Stimulated activated CD4-positive, alpha-beta T cell treated with anti-CD3 and anti-CD28 coated beads, Interleukin-12 subunit alpha, Interleukin-12 subunit beta, amount 100 ng/mL, for 48 hours (primary cell): ENCODE data around the gene SSTR5.

Experiments used
- DNase-seq, 3 donors: peaks; one replicate each; pipeline ENCODE4 v3.0.0-alpha.2; 2020; ENCODE audit warnings: low read depth in 2 of 3, low spot score in 1 of 3

The SSTR5 gene

DNA sequence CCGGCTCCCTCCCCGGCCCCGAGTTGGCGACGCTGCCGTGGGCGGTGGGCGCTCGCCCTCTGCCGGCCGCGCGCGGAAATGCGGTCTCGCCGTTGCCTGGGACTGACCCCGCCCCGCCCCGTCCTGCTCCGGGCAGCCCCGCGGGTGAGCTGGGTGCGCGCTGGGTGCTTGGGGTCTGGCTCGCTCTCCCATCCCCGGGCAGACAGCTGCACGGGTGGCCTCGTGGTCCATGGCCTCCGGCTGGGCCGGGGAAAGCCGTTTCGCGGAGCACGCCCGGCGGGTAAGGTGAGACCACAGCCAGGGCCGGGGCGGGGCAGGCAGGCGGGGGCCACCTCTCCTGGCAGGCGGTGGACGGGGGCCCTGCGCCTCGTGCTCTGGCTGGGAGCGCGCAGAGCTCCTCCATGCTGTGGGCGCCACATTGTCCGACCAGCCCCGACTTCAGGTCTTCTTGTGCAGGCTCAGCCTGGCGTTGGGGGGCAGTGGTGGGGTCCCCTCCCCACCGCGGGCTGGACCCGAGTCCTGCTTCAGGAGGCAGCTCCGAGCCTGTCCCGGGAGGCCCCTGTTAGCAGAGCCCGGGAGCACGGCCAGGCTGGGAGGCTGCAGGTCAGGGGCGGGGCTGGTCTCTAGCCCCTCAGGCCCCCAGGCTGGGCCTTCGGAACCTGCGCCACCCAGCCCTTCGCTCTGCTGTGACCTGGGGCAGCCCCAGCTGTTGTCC is 30.5 kb downstream of the SSTR5 start:
- DNase-seq, result peak; percentile 33 to 58 (median 56)

DNA sequence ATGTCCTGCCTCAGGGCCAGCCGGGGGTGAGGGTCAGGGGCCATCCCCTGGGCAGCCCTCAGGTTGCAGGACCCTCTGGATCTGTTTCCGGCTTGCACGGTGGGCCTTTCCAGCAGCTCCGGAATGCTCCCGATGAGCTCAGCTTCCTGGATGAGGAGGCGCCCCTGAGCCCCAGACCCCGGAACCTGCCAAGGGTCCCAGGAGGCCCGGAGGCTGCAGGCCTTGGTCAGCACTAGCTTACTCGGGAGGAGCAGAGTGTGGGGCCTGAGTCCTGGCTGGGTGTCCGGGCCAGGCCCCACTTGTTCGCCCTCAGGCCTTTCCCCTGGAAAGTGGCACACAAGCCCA is 31.1 kb downstream of the SSTR5 start:
- no peak for DNase-seq

DNA sequence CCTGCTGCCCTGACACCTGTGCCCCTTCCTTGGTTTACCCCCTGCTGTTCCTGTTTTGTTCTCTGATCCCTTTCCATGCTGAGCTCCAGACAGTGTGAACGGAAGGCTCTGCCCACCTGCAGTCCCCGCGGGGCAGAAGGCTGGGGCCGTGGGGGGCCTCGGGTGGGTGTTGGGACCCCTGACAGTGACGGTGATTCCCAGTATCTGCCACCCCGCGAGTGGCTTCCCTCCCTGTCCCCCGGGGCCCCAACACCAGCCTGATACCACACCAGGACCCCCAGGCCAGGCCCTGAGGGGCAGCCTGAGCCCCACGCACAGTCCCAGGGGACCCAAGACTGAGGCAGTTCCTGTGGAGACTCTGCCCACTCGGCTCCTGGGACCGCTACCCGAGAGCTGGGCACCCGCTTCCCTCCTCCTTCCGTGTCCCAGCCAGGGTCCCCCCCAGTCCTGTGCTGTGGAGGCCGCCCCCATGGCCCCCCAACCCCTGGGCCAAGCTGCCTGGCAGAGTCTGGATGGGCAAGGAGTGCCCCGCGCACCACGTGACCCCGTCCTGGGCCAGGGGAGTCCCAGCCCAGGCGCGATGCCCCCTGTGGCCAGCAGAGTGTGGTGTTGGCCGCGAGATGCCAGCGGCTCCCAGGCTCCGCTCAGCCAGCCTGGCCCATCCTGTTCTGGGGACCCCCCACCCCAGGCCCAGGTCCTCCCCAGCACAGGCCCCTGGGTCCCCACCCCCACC is 33.5 kb downstream of the SSTR5 start:
- DNase-seq, result peak; percentile 8 to 39 (median 23)

DNA sequence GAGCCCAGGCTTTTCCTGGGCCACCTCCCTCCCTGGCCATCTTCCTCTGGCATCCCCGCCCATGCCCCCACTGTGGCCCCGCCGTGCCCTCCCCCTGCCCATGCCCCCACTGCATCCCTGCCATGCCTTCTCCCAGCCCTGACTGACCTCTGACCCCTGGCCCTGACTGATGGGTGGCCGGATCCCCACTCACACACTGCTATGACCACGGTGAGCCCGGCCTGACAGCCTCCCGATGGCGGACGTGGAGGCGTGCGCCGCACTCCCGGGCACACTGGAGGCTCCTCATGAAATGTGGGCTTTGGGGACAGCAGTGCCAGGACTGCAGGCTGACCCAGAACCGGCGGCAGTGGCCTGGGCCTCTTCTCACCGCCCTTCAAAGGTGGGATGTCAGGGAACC is 34.1 kb downstream of the SSTR5 start:
- DNase-seq, result no peak

DNA sequence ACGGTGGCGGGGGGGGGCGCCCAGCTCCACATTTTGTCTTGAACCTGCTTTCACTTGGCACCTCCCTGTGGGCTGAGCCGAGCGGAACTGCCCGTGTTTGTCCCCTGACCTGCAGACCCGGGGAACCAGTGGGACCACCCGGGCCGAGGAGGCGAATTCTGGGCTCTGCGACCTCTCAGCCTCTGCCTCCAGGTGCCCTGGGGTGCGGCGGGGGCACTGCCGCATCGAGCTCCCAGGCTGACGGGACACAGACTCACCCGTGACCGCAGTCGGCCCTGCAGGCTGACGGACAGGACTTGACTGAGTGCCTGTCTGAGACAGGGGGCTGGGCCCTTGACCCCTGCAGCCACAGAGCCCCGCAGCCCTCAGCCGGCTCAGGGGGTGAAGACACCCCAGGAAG is 34.6 kb downstream of the SSTR5 start:
- no peak for DNase-seq

DNA sequence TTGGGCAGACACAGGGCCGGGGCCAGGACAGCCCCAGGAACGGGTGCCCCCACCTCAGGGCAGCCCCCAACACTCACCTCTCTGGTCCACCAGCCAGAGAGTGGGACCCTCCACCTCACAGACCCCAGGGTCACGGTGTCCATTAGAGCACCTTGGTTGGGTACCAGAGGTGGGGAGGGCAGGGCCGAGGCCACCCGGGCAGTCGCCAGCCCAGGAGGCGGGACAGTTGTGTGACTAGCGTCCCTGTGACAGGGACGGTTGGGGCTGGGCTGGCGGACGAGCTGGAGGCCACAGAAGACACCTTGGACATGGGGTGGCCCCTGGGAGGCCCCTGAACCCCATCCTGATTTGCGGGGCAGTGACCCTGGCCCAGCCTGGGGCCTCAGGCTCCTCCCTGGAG is 35.2 kb downstream of the SSTR5 start:
- no peak for DNase-seq

DNA sequence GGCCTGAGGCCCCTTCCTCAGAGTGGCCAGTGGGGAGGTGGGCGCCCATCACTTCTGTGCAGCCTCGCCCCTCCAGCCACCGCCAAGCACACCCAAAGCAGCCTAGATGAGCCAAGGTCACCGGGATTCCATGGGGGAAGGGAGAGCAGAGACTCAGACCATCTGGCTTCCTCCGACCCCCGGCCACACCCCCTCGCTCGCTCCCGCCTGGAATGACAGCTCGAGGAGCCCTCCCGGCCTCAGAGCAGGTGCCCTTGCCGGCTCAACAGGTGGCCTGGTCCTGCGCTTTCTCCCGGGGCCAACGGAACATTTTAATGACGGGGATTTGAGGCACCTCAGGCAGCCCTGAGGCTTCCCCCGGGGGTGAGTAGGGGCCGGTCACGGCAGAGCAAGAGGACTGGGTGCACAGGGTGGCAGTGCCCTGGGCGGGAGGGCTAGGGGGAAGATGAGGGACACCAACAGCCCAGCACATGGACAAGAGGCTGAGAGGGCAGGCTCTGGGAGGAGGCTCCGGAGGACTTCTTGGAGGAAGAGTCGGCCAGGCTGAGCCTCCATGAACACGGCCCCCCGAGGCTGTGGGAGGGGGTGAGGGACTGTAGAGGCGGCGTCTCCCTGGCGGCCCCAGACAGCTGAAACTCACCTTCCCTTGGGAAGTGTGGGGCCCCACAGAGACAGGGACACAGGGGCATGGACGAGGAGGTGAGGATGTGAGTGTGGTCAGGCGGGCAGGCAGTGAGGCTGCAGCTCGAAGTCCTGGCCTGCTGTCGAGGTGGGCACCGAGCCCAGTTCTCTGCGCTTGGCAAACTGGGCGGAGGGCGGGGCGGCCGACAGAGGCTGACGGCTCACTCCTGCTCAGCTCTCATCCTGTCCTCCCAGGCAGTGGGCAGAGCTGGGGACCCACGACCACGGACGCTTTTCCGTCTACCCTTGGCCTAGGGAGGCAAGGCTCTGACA is 36.0 kb downstream of the SSTR5 start:
- no peak for DNase-seq

DNA sequence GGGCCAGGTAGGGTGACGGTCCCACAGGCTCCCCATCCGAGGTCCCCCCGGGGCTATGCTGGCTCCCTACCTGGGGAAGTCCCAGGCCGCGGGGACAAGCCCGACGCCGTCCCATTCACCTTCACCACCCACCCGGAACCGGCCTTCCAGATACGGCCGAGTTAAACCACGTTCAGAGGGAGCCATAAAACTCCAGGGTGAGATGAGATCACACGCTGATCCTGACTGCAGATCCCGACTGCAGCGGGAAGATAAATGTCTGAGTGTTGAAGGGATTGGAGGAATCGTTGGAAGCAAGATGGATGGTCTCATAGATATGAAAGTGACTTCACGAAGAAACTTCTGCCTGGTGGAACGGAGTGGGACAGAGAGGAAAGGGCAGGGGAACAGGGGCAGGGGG is 37.1 kb downstream of the SSTR5 start:
- DNase-seq, result no peak

DNA sequence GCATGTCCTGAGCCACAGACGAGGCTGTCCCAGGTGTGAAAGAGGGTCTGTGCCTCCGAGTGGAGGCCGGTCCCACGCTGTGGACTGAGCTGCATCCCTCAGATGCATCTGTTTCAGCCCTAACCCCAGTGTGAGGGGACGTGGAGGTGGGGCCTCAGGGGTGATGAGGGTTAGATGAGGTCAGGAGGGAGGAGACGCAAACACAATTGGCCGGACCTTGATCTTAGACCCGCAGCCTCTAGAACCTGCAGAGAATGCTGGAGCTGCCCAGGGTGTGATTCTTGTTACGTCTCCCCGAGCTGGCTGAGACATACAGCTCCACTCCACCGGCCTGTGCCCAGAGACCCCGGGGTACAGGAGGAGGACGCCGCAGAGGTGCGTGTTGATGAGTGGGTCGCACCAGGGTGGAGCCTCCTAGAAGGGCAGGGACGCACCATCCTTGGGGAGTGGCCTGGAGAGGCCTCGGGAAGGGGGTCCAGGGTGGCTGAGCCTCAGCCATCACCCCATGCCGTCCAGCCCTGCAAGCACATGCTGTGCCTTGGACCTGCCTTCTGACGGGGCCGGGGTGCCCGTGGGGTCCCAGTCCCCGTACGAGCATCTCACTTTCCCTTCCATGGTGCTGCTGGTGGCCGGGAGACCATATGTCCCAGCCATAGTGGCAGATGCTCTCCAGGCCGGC is 40.1 kb downstream of the SSTR5 start:
- DNase-seq, result no peak

DNA sequence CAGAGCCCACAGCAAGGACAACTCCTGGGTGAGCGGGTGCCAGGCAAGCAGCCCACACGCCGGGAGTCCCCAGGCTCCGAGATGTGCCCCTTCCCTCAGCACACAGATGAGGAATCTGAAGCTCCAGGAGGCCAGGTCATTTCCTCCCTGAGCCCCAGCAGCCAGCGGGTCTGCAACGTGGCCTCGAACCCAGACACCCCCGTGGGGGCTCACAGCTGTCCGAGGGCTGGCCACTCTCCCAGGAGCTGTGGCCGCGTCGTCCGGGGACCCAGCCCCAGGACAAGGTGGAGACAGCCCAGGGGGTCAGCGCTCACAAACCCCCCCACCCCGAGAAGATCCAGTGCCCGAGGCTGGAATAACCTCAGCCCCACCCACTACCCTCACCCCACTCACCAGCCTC is 40.9 kb downstream of the SSTR5 start:
- DNase-seq, result no peak

DNA sequence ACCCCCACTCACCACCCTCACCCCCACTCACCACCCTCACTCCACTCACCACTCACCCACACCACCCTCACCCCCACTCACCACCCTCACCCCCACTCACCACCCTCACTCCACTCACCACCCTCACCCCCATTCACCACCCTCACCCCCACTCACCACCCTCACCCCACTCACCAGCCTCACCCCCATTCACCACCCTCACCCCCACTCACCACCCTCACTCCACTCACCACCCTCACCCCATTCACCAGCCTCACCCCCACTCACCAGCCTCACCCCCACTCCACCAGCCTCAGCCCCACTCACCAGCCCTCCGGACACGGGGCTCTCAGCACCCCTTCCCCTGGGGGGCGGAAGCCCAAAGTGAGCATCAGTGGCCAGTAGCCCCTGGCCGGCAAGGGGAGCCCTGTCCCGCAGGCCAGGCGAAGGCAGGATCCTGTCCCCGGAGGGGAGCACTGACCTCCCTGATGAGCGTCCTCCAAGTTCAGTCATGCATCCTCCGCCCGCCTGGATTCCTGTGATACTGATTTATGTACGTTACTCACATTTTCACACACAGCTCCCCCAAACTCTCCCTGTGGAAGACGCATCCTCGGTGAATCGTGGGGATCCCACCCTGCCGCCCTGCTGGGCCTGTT is 41.5 kb downstream of the SSTR5 start:
- no peak for DNase-seq

DNA sequence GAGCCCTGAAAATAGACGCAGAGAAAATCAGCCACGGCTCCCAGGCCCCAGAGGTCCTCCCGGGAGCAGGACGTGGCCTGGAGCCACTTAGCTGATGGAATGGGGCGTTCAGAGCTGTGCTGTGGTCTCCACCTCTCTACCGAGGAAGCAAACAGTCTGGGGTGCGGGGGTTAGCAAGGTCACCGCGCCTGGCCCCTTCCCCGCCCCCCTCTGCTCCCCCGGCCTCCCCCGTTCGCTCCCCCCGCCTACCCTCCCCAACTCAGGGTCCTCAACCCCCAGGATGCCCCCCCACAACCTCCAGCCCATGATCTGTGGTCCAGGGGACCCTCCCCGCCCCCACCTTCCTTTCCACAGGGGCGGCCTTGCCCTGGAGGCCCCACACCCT is 44.1 kb downstream of the SSTR5 start:
- DNase-seq, result no peak

DNA sequence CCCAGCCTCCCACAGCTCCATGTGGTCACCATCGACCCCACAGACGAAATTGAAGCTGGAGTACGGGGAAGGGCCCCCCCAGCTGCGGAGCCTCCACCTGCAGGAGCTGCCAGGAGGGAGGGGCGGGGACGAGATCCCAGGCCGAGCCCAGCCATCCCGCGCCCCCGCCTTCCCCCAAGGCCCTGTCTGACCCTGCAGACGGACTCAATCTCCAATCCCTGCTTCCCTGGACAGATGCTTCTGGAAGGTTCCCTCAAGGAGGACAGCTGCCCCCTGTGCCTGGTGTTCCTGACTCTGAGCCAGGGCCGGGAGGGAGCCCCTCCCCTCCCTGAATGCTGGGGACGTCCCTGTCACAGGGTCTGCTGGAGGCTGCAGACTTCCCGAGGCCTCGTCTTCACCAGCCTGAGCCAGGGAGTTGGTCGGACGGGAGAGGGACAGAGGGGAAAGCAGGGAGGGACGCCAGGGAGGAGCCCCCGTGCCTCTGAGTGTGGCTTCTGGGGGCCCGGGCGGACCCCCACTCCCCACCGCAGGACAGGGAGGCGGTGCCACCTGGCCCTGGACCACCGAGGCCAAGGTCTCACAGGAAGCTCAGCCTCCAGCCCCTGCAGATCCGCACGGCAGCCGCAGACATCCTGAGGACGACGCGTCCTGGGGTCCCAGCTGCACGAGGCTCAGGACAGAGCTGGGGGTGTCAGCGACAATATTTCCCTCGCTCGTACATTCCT is 44.8 kb downstream of the SSTR5 start:
- no peak for DNase-seq

DNA sequence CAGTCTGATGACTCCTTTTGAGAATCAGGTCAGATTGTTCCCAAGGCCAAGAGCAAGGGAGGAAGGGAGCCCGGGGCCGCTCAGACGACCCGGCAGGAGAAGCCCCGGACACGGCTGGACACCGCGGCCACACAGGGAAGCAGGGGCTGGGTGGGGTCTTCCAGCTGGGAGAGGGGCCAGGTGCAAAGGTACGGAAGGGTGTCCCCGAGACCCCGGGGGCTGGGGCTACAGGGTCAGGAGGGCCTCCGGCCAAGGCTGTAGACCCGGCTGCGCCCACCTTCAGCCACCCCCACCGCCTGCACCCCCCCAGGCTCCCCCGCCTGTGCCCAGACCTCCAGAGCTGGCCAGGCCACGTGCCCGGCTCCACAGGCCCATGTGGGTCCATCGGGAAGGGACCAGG is 45.4 kb downstream of the SSTR5 start:
- DNase-seq, result no peak

DNA sequence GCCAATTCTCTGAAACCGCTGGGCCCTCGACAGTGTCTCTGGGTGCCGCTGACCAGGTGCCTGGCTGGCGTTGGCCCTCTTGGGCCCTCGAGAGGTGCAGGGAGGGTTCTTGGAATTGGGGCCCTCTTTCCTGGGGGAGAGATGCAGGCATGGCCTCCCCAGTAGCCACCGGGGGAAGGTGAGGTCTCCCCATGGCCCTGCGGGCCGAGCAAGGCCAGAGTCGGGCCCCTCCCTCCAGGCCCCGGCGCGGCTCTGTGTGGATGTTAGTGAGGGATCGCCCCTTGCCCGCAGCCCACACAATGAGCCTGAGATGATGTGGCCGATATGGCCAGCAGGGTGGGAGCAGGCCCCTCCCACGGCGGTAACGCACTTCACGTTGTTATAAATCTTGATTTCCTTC is 46.6 kb downstream of the SSTR5 start:
- DNase-seq, result no peak

DNA sequence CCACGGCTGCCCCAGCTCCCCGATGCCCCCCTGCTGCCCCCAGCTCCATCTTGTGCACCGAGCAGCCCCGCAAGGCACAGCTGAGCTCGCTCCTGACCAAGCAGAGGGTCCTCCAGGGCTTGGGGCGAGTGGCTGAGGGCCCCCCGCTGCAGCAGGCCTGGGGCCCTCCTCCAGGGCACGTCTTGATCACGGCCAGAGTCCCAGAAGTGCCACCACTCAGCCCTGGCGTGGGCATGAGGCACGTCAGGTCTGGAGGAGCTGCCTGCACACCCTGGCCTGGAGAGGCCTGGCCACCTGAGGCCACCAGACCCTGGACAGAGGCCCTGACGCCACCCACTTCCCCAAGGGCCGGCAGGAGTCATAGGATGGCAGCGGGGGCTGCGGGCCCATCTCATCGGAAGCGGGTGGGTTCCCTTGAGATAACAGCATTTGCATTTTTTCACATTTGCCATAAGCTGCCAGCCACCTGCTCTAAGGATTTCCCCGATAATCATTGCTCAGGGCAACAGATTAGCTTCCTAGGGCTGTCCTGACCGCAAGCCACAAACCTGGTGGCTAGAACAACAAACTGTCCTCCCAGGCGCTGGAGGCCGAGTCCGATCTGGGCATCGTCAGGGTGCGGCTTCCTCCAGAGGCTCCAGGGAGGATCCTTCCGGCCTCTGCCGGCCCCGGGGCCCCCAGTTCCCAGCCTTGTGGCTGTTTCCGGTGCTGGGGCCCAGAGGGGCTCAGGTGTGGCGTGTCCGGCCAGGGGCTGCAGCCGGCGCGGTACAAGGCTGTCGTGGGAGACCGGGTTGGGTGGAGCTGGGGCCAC is 47.4 kb downstream of the SSTR5 start:
- DNase-seq, result no peak

DNA sequence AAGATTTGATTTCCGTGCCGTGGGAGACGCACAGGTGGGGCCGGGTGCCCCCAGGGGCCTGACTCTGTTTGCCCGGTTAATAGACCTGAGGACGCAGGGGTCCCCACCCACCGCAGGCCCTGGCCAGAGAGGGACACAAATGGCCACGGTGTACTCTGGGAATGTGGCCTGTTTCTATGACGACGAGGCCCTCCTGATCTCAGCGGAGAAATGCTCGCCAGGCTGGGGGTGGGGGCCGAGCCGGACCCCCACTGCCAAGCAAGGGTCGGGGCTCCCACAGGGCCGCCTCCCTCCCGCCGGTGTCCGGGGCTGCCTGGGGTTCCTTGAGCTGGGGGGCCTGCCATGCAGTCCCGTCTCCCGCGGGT is 48.0 kb downstream of the SSTR5 start:
- no peak for DNase-seq

DNA sequence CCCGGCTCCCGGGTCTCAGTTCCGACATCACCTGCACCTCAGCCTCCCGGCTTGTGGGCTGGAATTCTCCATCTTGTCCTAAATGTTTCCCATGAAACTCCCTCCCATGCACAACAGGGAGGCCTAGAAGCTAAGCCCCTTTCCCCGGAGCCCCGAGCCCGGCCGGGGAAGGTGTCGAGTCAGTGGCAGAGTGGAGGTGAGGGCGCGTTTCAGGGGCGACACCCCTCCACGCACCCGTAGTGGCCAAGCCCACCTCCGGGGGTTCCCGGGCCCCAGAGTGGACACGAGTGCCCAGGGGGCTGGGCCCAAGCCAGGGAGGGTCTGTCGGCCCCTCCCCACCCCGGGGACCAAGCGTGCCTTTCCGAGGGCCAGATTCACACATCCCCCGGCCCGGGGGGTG is 48.5 kb downstream of the SSTR5 start:
- DNase-seq, result no peak

DNA sequence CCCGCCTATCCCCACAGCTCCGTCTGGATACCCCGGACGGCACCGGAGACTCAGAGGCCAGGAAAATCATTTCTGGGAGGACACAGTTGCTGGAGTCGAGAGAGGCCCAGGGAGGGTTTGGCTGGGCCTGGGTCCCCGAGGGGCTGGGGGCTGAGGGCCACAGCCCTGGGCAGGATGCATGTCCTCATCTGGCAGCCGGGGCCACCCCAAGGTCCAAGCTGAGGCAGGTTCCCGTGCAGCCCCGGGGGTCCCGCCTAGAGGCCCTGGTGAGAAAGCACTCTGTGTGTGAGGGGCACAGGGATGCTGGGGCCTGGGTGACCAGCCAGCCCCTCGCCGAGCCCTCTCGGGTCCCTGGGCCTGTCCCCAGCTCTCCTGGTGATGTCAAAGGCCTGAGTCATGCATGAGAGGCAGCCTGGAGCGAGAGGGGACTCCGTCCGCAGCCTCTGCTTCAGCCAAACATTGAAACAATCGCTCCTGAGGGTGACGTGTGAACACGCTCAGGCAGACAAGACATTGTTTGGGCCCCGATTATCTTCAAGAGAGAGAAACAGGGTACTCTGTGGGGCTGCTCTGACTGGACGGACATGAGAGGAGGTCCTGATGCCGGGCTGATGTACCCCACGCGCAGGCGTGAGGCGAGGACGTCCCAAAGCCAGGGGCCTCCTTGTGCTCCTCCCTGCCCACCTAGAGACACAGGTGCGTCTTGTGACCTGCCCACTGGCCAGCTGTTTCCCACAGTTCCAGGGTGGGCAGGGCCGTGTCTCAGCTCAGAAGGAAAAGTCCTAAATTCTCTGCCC is 49.3 kb downstream of the SSTR5 start:
- no peak for DNase-seq
